ENCODE results near the gene HOXC4.
"Not testable (repeated sequence)": the region's sequence is repeated elsewhere in the genome, so short reads cannot be mapped to it uniquely, and the experiment has no call there.

Gene HOXC4

DNA sequence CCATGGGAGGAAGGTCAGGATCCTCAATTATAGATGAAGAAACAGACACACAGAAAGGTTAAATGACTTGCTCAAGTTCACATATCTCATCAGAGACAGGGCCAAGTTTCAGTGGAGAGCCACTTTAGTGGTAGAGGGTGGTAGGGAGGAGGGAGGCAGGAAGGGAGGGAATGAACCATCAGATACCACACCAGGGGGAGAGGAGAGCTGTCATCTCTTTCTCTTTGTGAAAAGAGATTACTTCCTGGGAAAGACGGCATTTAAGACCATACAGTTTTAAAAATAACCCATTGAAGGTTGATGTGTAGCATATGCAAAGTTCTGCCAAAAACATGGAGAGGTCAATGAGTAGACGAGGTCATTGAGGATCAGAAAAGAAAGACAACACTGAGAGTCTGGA, 39.3 kb downstream of the HOXC4 start:
- not testable (repeated sequence) for DNase-seq (ENCODE audit: low spot score)

DNA sequence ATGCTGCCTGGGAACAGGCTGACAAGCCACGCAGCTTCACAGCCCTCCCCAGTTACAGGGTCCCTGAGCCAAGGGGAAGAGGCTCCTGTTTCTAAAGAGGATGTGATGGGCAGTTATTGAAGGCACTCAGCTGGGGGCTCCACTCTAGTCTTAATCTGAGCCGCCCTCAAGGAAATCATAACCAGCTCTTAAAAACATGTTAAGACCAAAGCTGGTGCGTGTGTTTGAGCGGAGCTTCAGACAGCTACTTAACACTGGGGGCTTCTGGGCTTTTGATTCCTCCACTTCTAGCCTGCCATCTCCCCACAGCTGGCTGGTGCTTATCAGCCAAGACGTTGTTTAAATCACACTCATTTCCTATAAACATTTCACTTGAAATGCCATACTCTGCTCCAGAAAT, 42.3 kb downstream of the HOXC4 start:
- not testable (repeated sequence) for DNase-seq (ENCODE audit: low spot score)

DNA sequence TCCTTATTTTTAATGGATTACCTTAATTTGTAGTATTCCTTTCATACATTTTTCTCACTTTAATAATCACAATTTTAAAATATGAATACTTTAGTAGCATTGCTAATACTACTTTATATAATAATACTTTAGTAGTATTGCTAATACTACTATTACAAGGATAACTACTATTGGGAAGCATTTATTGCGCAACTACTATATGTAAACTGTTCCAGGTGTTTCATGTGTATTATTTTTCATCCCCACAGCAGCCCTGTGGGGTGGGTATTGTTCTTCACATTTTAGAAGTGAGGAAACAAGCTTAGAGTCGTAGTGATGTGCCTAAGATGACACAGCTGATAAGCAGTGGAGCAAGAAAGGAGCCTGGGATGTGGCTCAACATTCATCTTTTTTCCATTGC, 45.0 kb downstream of the HOXC4 start:
- not testable (repeated sequence) for DNase-seq (ENCODE audit: low spot score)

DNA sequence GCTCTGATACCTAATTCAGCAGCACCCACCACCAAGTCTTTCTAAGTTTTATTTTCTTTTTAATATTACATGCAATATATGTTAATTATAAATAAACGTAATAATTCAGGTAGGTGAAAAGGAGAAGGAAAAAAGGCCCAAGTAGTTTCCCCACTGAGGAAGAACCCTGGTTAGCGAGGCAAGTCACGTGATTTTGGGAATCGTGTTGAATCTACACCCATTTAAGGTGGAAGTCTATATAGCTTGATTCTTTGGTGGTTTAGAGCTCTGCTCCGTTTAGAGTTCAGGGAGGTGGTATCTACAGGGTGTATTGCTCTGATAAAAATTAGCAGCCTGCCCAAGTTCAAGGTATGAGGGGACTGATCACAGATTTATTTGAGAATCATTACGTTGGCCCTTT, 47.0 kb downstream of the HOXC4 start:
- not testable (repeated sequence) for DNase-seq (ENCODE audit: low spot score)

DNA sequence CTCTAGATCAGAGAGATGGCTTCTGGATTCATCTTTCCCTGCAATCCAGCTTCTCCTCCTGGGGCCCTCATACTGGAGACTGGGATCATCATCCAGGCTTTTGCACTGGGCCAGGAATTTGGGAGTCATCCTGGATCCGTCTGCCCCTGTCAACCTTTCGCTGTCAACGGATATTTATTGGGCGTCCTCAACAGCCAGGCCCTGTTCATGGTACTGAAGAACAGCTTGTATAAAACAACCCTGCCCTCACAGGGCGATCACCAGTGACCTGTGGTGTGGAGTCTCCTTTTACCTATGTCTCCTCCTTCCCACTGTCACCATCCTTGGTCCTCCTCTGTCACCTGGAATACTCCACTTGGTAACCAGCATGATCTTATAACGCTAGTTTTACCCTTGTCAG, 48.6 kb downstream of the HOXC4 start:
- not testable (repeated sequence) for DNase-seq (ENCODE audit: low spot score)

DNA sequence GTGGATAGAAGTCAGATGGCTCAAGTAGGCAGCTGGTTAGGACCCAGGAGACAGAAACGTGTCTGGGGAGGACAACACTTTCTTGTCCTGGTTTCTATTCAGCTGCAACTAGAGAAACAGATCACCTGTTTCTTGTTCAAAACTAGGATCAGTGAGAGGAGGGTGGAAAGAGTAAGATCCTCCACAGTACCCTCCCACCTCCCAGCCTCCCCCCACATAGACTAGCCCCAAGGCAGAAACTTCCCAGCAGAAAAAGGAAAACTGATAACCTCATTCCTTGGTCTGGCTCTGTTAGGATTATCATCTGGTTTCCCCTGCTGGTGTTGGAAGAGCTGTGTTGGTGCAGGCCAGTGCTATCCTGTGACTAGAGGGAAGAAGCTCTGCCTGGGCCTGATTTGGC, 50.2 kb downstream of the HOXC4 start:
- DNase-seq (ENCODE audit: low spot score): not testable (repeated sequence)

Data from cerebellar cortex (tissue), 1 donor.